Skeletal muscle cell (primary cell): Measurements from ENCODE around the gene TARS2.

Experiments used
- DNase-seq: peaks from one replicate; pipeline ENCODE4 v3.0.0-alpha.2; 2010; ENCODE audit warnings: low read depth
- H3K4me3 ChIP-seq: 2 replicates; pipeline ENCODE4 v1.5.1; 2011; ENCODE audit warnings: low read depth, mild to moderate bottlenecking, control low read depth, low read length, moderate library complexity

The TARS2 gene

GRCh38 chr1:150552911-150553289 is 65.7 kb downstream of the TARS2 start:
- H3K4me3 ChIP-seq: no peak overlapping the region
- no peak for DNase-seq

GRCh38 chr1:150553392-150554085 is 66.3 kb downstream of the TARS2 start:
- no peak overlapping the region for H3K4me3 ChIP-seq

GRCh38 chr1:150554086-150554452 is 66.8 kb downstream of the TARS2 start:
- DNase-seq: no peak
- no peak overlapping the region for H3K4me3 ChIP-seq

More at GRCh38 chr1:150553392-150554085, 66.3 kb downstream of the TARS2 start:
- no peak for DNase-seq

- no peak overlapping the region for H3K4me3 ChIP-seq
- no peak for DNase-seq
Observed at GRCh38 chr1:150555198-150555970, 68.2 kb downstream of the TARS2 start.

GRCh38 chr1:150555971-150556865 is 69.0 kb downstream of the TARS2 start:
- DNase-seq: no peak
- H3K4me3 ChIP-seq: no peak overlapping the region

GRCh38 chr1:150557065-150557600 is 69.9 kb downstream of the TARS2 start:
- no peak for DNase-seq
- no peak overlapping the region for H3K4me3 ChIP-seq
